ENCODE data around the gene WDR64. TPM values are rescaled to one million over a fixed set of nuclear protein-coding genes. Genes with fewer than 3 reads are reported as not detected.

WDR64 gene
- total and polyA plus RNA-seq, 2 donors (not counting 3 experiments of a cell fraction or from before 2014, with no cell fraction given): not detected

DNA sequence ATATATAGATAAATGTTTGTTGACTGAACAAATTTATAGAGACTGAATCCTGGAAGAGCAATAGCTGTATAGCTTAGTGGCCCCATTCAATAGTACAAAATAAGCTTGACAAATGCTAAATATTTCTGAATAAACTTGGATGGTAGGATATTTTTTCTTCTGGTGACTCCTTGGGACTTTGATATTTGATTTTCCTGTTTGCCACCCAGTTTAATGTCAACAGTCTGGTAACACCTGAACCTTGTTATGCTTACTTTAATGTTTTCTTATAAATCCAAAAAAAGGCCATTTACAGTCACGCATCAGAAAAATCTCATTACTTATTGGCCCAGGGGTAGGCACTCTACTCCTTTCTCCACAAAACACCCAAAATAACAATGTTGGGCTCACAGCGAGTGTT, 30.8 kb downstream of the WDR64 start:
- TF ChIP-seq MYC (IDR thresholded peaks at IDR 0.05; ENCODE audit: low read depth, low read length): no peak
- no peak for TF ChIP-seq POLR2A (IDR thresholded peaks at IDR 0.05; ENCODE audit: low read depth, low read length)
- no peak for TF ChIP-seq EZH2 (IDR thresholded peaks at IDR 0.05; ENCODE audit: borderline replicate concordance, low read depth, low read length, severe bottlenecking)
- TF ChIP-seq GATA2 (IDR thresholded peaks at IDR 0.05; ENCODE audit: insufficient read depth, insufficient read length, low read depth, low read length): no peak
- TF ChIP-seq, protein P1, sequence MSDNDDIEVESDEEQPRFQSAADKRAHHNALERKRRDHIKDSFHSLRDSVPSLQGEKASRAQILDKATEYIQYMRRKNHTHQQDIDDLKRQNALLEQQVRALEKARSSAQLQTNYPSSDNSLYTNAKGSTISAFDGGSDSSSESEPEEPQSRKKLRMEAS (IDR thresholded peaks at IDR 0.05; ENCODE audit: insufficient read depth, insufficient read length): no peak
- no peak for TF ChIP-seq JUN (IDR thresholded peaks at IDR 0.05; ENCODE audit: borderline replicate concordance, insufficient read depth, insufficient read length, low read depth)
- TF ChIP-seq, protein P2, sequence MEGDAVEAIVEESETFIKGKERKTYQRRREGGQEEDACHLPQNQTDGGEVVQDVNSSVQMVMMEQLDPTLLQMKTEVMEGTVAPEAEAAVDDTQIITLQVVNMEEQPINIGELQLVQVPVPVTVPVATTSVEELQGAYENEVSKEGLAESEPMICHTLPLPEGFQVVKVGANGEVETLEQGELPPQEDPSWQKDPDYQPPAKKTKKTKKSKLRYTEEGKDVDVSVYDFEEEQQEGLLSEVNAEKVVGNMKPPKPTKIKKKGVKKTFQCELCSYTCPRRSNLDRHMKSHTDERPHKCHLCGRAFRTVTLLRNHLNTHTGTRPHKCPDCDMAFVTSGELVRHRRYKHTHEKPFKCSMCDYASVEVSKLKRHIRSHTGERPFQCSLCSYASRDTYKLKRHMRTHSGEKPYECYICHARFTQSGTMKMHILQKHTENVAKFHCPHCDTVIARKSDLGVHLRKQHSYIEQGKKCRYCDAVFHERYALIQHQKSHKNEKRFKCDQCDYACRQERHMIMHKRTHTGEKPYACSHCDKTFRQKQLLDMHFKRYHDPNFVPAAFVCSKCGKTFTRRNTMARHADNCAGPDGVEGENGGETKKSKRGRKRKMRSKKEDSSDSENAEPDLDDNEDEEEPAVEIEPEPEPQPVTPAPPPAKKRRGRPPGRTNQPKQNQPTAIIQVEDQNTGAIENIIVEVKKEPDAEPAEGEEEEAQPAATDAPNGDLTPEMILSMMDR (IDR thresholded peaks at IDR 0.05; ENCODE audit: extremely low read depth in 1 of 2, insufficient read depth in 1 of 2, low read depth in 1 of 2, low read length in 2 of 2): no peak
- TF ChIP-seq FOS (IDR thresholded peaks at IDR 0.05; ENCODE audit: borderline replicate concordance, insufficient read depth, low read length): no peak
- no peak for TF ChIP-seq POLR2AphosphoS5 (IDR thresholded peaks at IDR 0.05; ENCODE audit: insufficient read depth, low read depth, low read length)
- BruUV-seq (replicated peaks): no TSS peak
- FAIRE-seq: no peak
- Histone ChIP-seq H3K79me2 (ENCODE audit: control insufficient read depth, insufficient read depth, low read length) (no peaks in the 10 kb centered on the region), H4K20me1 (replicated peaks; ENCODE audit: control insufficient read depth, extremely low read depth, insufficient read depth, low read length) (no peaks in the 10 kb centered on the region), H2AFZ (ENCODE audit: low read depth, low read length) (no peak overlapping the region), H3K4me2 (ENCODE audit: insufficient read depth, low read length) (no peak overlapping the region), H3K9me1 (replicated peaks; ENCODE audit: control insufficient read depth, extremely low read depth, insufficient read depth, low read length) (no peaks in the 10 kb centered on the region), H3K4me3 (replicated peaks in 1 of 3; ENCODE audit: insufficient read depth in 1 of 3, low read depth in 1 of 3, low read length in 3 of 3) (no peak overlapping the region), H3K27me3 (ENCODE audit: control insufficient read depth in 2 of 2, insufficient read depth in 2 of 2, low read length in 2 of 2) (no peaks in the 10 kb centered on the region), H3K36me3 (ENCODE audit: control insufficient read depth in 2 of 2, extremely low read depth in 1 of 2, insufficient read depth in 2 of 2, low read length in 2 of 2) (no peaks in the 10 kb centered on the region), H3K9me3 (replicated peaks; ENCODE audit: control insufficient read depth, insufficient read depth, low read length) (no peaks in the 10 kb centered on the region), H3K4me1 (ENCODE audit: control insufficient read depth, extremely low read depth, insufficient read depth, low read length) (no peaks in the 10 kb centered on the region), H3K9ac (replicated peaks; ENCODE audit: extremely low read depth, insufficient read depth, low read length) (no peak overlapping the region), H3K27ac (ENCODE audit: insufficient read depth, low read depth, low read length) (no peak overlapping the region)
- POLR2A ChIA-PET: no interaction called here
- intact Hi-C loops (cut with micrococcal nuclease) (no loop called here), dilution Hi-C loops (cut with MboI; ENCODE audit: extremely low pct_ligation_motif_present, low sequenced_read_pairs) (no loop called here)
- DNase-seq (ENCODE audit: low read depth, low spot score): no peak
- CTCF ChIA-PET: no interaction called here

All from endothelial cell of umbilical vein (primary cell).